ENCODE results near the gene MOCS3.

MOCS3 gene

GRCh38 chr20:50983321-50983720 lies 24.7 kb downstream of the MOCS3 start:
- DNase-seq = no peak

DNA sequence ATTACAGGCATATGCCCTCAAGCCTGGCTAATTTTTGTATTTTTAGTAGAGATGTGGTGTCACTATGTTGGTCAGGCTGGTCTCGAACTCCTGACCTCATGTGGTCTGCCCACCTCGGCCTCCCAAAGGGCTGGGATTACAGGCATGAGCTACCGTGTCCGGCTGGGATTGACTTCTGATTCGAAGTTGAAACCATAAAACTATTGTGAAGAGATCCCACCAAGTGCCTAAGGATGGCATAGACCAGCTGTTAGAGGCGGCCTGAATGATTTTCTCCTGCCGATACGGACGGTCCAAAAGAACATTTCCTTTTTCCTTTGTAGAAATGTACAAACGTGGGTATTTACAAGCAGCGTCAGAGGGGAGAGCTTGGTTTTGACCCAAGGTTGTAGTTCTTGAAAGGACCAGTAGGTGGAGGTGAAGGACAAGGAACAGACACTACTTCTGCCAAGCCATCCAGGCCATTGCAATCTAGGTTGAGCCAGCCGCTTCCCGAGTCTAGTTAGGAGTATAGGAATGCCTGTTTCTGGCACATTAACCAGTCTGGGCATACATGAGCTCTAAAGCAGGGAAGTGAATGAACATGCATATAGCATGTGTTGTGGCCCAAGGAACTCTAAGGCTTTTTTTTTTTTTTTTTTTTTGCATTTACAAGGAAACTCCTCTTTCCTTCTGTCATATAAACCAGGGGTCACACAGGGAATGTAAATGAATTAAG lies 29.0 kb downstream of the MOCS3 start:
- peak; percentile 68 for DNase-seq

- DNase-seq = no peak
Observed at GRCh38 chr20:50991076-50991475, 32.5 kb downstream of the MOCS3 start.

DNA sequence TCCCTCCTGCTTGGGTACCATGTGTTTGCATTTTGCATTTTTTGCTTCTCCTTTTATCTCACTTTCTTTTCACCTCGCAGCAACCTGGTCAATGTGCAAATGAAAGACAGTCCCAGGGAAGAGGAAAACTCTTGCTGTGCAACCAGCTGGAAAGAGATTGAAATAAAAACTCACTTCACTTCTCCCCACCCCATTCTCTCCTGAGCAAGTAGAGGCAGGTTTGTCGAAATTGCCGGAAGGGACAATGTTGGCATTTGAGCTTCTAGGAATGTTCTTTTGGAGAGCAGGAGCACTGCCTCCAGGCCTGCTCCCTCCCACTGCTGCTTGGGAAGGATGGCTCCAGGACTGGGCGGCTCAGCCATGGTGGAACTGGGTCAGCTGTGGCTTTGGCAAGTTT lies 33.7 kb downstream of the MOCS3 start:
- no peak for DNase-seq

GRCh38 chr20:50992733-50993457 lies 34.3 kb downstream of the MOCS3 start:
- DNase-seq = peak; percentile 31

DNA sequence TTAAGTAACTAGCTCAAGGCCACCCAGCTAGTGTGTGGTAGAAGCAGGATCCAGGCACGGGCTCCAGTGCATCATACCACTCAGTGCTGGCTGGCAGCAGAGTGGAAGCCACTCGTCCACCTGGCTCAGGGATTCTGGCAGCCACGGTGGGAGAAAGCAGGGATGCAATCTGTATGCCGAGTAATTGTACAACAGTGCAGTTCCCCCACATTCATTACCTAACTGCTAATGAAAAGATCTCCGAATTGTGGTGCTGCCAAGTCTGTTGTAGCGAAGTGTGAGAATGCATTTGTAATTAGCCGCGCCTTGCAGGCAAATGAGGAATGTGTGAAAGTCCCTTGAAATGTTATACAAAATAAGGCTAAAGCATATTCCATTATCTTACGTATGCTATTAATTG lies 35.3 kb downstream of the MOCS3 start:
- DNase-seq = no peak

DNA sequence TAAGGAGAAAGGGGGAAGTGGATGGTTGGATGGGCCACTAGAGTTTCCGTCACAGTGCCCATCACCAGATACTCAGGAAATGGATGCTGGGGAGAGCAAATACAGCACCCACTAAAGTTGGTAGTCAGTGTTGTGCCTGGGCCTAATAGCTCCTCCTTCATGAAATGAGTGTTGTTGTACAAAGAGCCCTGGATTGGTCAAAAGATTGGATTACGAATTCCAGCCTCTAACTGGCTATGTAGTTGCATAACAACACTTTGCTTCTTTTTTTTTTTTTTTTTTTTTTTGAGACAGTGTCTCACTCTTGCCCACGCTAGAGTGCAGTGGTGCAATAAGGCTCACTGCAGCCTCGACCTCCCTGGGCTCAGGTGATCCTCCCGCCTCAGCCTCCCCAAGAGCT lies 36.9 kb downstream of the MOCS3 start:
- DNase-seq = no peak

- no peak for DNase-seq
Observed at GRCh38 chr20:50996901-50997865, 38.6 kb downstream of the MOCS3 start.

DNA sequence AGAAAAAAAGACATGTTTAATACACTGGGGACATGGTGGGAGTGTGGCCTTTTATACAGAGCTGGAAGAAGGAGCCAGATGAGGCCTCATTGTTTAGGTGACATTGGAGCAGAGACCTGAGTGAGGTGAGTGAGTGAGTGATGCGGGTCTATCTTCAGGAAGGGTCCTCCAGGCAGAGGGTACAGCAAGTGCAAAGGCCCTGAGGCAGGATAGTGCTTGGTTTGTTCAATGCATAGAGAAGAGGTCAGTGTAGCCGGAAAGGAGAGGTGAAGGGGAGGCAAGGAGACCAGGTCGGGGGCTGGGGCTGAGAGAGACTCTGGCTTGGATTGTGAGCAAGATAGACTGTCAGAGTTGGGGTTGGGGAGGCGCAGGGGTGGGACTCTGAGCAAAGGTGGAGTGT lies 40.7 kb downstream of the MOCS3 start:
- DNase-seq = no peak

DNA sequence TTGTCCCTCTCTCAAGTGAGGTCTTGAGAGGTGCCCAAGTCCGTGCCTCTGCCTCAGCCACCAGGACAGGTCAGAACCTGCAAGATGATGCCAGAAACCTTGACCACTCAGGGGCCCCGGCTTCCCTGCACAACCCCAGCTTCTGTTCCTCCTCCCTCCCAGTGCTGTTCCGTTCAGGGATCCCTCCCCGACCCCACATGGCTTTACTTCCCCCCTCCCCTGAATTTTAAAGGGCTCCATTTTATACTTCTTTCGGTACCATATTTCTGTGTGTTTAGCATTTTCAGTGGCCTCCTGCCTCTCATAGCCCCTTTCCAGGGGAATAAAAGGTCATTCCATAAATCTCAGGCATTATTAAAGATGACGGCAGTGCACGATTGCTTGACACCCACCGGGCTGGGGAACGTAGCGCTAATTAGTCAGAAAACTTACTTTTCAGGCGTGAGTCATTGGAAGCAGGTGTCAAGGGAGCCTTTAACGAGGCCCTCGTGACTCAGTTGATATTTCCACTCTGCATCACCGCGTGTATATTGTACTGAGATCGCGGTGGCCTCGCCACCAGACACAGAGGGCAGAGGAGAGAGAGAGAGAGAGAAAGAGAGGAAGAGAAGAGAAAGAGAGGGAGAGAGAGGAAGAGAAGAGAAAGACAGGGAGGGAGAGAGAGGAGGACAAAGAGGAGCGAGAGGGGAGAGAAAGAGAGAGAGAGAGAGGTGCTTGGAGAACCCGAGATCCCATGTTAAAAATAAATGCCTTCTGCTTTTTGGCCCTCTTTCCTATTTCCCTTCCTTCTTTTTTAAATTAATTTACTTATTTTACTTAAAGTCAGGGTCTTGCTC lies 43.0 kb downstream of the MOCS3 start:
- no peak for DNase-seq

- DNase-seq = no peak
Observed at GRCh38 chr20:51002633-51003032, 44.0 kb downstream of the MOCS3 start.

DNA sequence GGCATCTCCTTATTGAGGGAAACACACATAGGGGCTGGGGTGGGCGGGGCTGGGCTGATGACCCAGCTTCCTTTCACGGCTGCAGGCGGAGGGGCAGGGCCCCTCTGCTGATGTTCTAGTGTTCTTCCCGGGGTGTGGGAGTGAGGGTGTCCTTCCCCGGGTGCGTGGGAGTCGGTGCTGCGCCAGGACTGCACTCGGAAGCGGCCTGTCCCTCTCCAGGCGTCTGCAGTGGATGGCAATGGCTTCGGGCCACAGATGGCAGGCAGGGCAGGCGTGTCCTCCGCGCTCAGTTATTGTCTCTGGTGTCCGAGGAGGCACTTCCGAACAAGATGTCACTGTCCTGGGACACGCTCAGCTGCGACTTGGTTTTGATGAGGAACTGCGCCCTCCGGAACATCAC lies 45.1 kb downstream of the MOCS3 start:
- DNase-seq = no peak

DNA sequence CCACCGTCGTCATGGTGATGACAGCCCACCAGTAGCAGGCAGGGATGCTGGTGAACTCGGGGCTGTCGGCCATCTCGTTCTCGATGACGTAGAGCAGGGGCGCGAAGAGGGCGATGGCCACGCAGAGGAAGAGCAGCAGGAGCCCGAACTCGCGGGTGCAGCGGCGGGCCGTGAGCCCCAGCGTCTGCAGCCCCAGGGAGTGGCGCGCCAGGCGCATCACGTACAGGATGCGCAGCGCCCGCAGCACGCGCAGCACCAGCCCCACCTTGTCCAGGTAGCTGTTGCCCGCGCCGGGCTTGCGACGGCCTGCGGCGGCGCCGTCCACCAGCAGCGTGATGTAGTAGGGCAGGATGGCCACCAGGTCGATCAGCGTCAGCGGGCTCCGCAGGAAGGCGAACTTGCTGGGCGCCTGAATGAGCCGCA lies 45.7 kb downstream of the MOCS3 start:
- no peak for DNase-seq

GRCh38 chr20:51004781-51005180 lies 46.2 kb downstream of the MOCS3 start:
- no peak for DNase-seq

DNA sequence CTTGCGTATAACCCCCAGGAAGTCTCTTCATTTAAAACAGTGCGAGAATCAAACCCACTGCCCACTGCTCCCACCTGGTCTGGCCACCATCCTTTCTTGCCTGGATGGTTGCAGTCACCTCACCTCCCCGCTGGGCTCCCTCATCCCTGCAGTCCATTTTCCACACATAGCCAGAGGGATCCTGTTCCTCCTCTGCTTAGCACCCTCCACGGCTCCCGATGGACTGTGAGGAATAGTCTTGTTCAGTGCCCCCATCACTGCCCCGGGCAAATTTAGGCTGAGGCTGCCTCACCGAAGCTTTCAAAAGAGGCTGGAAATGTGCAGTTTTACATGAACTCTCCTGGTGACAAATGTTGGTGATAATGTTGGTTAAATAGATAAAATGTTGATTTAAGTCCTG lies 46.6 kb downstream of the MOCS3 start:
- no peak for DNase-seq

- DNase-seq = no peak
Observed at GRCh38 chr20:51008718-51009117, 50.1 kb downstream of the MOCS3 start.

GRCh38 chr20:51009303-51010042 lies 50.9 kb downstream of the MOCS3 start:
- no peak for DNase-seq

- no peak for DNase-seq
Observed at GRCh38 chr20:51010043-51010365, 51.4 kb downstream of the MOCS3 start.

GRCh38 chr20:51010932-51011331 lies 52.3 kb downstream of the MOCS3 start:
- DNase-seq = no peak

DNA sequence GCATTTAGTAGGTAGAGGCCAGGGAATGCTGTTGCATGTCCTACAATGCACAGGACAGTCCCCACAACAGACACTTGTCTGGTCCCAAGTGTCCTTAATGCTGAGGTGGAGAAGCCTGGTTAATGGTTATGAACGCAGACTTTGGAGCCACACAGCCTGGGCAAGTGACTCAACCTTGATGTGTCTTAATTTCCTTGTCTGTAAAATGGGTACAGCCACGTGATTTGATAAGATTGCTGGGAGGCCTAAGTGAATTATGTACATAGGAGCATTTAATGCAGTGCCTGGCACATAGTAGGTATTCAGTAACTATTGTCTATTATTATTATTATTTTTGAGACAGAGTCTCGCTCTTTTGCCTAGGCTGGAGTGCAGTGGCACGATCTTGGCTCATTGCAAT lies 52.9 kb downstream of the MOCS3 start:
- DNase-seq = no peak

- DNase-seq = no peak
Observed at GRCh38 chr20:51012357-51012756, 53.7 kb downstream of the MOCS3 start.

Measured in DMS153 (cell line).